G401 (cell line): Measurements from ENCODE around the gene HAGHL. TPM values are rescaled to one million over a fixed set of nuclear protein-coding genes. Genes with fewer than 3 reads are reported as not detected.

Source experiments
- DNase-seq: peaks from one replicate; pipeline ENCODE4 v3.0.0-alpha.2; 2015; ENCODE audit warnings: low spot score
- in situ Hi-C: cut with HindIII; loops from 2 replicates; pipeline ENCODE4 v1.10.0; 2016; ENCODE audit warnings: low sequenced_read_pairs, mixed read lengths
- total RNA-seq: library from RNA; depleted of rRNA; stranded (reverse); fragments of >200 nt; shearing (Covaris generic); gene quantifications from 2 replicates; pipeline ENCODE4 v1.2.3, GENCODE V29; 2014; rRNA removed

Gene HAGHL
- total RNA-seq, 1 experiment from 2014 or later: 42.3 TPM

DNA sequence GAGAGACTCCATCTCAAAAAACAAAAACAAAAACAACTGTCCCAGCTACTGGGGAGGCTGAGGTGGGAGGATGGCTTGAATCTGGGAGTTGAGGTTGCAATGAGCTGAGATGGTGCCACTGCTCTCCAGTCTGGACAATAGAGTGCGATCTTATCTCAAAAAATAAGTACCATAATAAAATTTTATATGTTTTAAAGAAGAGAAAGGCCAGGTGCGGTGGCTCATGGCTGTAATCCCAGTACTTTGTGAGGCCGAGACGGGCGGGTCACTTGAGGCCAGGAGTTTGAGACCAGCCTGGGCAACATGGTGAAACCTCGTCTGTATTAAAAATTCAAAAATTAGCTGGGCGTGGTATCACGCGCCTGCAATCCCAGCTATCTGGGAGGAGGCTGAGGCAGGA, 49.9 kb downstream of the HAGHL start:
- in situ Hi-C loops: no loop called here
- DNase-seq: no peak

DNA sequence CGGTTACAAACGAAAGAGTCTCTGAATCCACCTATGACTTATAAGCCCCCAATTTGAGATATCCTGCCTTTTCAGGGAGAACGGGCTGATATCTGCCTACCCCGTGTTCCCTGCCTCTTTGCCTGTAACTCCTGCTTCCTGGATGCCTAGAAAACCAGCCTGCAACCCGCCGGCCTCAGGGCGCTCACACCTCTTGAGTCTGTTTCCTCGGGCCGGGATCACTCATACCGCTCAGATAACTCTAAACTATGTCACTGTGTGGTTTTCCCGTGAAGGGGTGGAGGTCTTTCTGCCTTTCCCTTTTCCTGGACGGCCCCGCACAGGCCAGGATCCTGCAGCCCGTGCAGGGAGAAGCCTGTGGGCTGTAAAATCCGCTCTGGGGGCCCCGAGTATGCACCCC, 50.9 kb downstream of the HAGHL start:
- no peak for DNase-seq
- in situ Hi-C loops: no loop called here

DNA sequence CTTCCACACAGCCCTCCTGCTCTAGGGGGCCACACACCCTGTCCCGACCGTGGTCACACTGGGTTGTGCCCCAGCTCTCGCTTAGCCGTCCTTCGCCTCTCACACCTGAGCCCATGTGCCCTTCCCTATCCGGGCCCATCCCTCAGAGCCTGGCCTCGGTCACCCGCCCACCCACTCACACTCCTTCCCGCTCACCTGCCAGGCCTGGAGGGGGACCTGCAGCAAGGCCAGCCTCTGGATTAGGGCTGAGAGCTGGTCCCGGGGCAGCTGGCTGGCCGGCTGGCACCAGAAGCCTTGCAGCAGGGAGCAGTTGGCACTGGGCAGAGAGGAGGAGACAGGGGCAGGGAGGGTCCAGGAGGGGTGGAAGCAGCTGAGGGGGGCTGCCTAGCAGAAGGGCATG, 51.5 kb downstream of the HAGHL start:
- no peak for DNase-seq

DNA sequence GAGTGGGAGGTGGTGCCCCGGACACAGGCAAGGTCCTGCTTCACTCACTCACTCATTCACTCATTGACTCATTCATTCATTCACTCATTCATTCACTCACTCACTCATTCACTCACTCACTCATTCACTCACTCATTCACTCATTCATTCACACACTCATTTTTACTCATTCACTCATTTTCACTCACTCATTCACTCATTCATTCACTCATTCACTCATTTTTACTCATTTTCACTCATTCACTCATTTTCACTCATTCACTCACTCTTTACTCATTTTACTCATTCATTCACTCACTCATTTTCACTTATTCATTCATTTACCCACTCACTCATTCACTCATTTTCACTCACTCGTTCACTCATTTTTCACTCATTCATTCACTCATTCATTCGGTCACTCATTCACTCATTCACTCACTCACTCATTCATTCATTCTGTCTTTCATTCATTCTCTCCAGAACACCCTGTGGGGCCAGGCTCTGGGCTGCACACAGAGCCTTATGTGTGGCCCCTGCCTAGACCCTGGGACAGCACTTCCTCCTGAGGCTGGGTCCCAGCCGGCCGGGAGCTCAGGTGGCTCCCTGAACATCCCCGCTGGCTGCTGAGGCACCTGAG, 52.1 kb downstream of the HAGHL start:
- no peak for DNase-seq
- in situ Hi-C loops: no loop called here

More for the DNA sequence above, 51.5 kb downstream of the HAGHL start:
- in situ Hi-C loops: no loop called here

Other genes with a start within 250 kb of the HAGHL start
- gene CAPN15, start 199.4 kb upstream of the HAGHL start, total RNA-seq: 38.8 and 54.3 TPM in 2 replicates
- 0.41 and 2.3 TPM in 2 replicates for gene PRR35, start 166.7 kb upstream of the HAGHL start, total RNA-seq
- 2.7 and 4.1 TPM in 2 replicates for gene NHLRC4, start 160.1 kb upstream of the HAGHL start, total RNA-seq
- gene PIGQ, start 157.1 kb upstream of the HAGHL start, total RNA-seq: 38.8 and 54.4 TPM in 2 replicates
- 28.6 and 32.2 TPM in 2 replicates for gene RAB40C, start 137.0 kb upstream of the HAGHL start, total RNA-seq
- 44.6 and 64.4 TPM in 2 replicates for gene WFIKKN1, start 96.1 kb upstream of the HAGHL start, total RNA-seq
- 119 and 161 TPM in 2 replicates for gene METTL26, start 90.8 kb upstream of the HAGHL start, total RNA-seq
- gene MCRIP2, start 85.3 kb upstream of the HAGHL start, total RNA-seq: 65.4 and 108 TPM in 2 replicates
- gene WDR90, start 77.7 kb upstream of the HAGHL start, total RNA-seq: 25.0 and 39.8 TPM in 2 replicates
- gene RHOT2, start 59.0 kb upstream of the HAGHL start, total RNA-seq: 83.4 and 104 TPM in 2 replicates
- gene RHBDL1, start 51.4 kb upstream of the HAGHL start, total RNA-seq: 1.1 and 1.5 TPM in 2 replicates
- gene STUB1, start 46.7 kb upstream of the HAGHL start, total RNA-seq: 145 and 207 TPM in 2 replicates
- 3.8 and 4.0 TPM in 2 replicates for gene JMJD8, start 42.8 kb upstream of the HAGHL start, total RNA-seq
- 6.2 and 7.9 TPM in 2 replicates for gene WDR24, start 36.7 kb upstream of the HAGHL start, total RNA-seq
- 14.6 and 19.4 TPM in 2 replicates for gene FBXL16, start 21.3 kb upstream of the HAGHL start, total RNA-seq
- gene METRN, start 12.0 kb upstream of the HAGHL start, total RNA-seq: 428 and 493 TPM in 2 replicates
- 45.5 and 47.6 TPM in 2 replicates for gene ANTKMT, start 6.0 kb upstream of the HAGHL start, total RNA-seq
- gene CCDC78, start 663 bp upstream of the HAGHL start, total RNA-seq: 20.0 and 26.4 TPM in 2 replicates
- gene CIAO3, start 13.9 kb downstream of the HAGHL start, total RNA-seq: 29.6 and 49.4 TPM in 2 replicates
- 0.14 and 1.8 TPM in 2 replicates for gene MSLN, start 33.6 kb downstream of the HAGHL start, total RNA-seq
- gene RPUSD1, start 61.3 kb downstream of the HAGHL start, total RNA-seq: 69.3 and 95.5 TPM in 2 replicates
- gene CHTF18, start 61.5 kb downstream of the HAGHL start, total RNA-seq: 60.2 and 61.4 TPM in 2 replicates
- 0.17 TPM in 1 of 2 replicates, not detected in the other for gene GNG13, start 73.6 kb downstream of the HAGHL start, total RNA-seq
- gene LMF1, start 243.9 kb downstream of the HAGHL start, total RNA-seq: 25.9 and 34.1 TPM in 2 replicates